ENCODE data around the gene EPO.

DNA sequence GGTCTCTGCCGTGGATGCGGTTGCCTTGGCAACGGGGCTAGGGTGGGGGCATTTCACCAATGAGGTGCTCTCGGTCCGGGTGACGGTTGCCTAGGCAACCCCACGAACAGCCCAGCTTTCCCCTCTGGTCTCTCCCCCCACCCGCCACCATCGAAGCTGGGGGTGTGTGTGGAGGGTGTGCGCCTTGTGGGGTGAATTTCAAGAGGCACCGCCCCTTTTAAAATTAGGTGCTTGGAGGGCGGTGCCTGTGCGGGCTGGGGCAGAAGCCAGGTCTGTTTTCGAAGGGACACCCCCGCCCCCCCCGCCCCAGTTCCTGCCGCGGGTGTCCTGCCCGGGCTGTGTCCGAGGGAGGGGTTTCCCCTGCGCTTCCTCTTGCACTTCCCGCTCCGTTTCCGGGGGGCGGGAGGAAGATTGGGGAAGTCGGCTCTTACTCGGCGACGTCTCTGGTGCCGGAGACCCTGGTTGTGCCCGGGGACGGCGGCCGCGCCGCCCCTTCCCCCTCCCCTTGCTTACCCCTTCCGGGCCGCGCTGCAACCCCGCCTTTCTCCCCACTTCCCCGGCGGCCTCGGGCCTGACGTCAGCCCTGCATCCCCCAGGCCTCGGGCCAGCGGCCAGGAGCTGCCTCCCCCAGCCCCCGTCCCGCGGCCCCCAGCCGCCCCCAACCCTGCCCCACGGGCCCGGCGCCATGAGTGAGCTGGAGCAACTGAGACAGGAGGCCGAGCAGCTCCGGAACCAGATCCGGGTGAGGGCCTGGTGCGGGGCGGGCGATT lies 44.5 kb upstream of the EPO start:
- TF ChIP-seq, protein P1, sequence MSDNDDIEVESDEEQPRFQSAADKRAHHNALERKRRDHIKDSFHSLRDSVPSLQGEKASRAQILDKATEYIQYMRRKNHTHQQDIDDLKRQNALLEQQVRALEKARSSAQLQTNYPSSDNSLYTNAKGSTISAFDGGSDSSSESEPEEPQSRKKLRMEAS (IDR thresholded peaks at IDR 0.05), result no peak
- TF ChIP-seq FOXA1 (IDR thresholded peaks at IDR 0.05) (no peak), TAF1 (conservative IDR thresholded peaks at IDR 0.05) (no peak)
- TF ChIP-seq, protein P2, sequence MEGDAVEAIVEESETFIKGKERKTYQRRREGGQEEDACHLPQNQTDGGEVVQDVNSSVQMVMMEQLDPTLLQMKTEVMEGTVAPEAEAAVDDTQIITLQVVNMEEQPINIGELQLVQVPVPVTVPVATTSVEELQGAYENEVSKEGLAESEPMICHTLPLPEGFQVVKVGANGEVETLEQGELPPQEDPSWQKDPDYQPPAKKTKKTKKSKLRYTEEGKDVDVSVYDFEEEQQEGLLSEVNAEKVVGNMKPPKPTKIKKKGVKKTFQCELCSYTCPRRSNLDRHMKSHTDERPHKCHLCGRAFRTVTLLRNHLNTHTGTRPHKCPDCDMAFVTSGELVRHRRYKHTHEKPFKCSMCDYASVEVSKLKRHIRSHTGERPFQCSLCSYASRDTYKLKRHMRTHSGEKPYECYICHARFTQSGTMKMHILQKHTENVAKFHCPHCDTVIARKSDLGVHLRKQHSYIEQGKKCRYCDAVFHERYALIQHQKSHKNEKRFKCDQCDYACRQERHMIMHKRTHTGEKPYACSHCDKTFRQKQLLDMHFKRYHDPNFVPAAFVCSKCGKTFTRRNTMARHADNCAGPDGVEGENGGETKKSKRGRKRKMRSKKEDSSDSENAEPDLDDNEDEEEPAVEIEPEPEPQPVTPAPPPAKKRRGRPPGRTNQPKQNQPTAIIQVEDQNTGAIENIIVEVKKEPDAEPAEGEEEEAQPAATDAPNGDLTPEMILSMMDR (IDR thresholded peaks at IDR 0.05; ENCODE audit: low read depth, low read length, missing input control), result no peak
- TF ChIP-seq, protein P3, sequence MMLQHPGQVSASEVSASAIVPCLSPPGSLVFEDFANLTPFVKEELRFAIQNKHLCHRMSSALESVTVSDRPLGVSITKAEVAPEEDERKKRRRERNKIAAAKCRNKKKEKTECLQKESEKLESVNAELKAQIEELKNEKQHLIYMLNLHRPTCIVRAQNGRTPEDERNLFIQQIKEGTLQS (IDR thresholded peaks at IDR 0.05), result no peak
